Gastrocnemius medialis (tissue), 4 donors: ENCODE results near the gene PDXDC1.

Source experiments
- CTCF ChIP-seq, 5 experiments: fragments of 450-650 bp in 3 of 5; fragments of 200-600 bp in 2 of 5; sonication (generic) in 2 of 5; IDR thresholded peaks in 4 of 5; conservative IDR thresholded peaks in 1 of 5; 1 replicate in 4 of 5; 2 replicates in 1 of 5; pipeline ENCODE4 v1.5.1; 2016 to 2019; ENCODE audit warnings: antibody characterized with exemption in 5 of 5, mild to moderate bottlenecking in 3 of 5, moderate library complexity in 3 of 5
- POLR2A ChIP-seq, 2 donors: fragments of 450-650 bp; IDR thresholded peaks; one replicate each; pipeline ENCODE4 v1.6.1; 2017; ENCODE audit warnings: antibody characterized with exemption in 2 of 2, mild to moderate bottlenecking in 2 of 2, moderate library complexity in 2 of 2

- TF ChIP-seq CTCF (IDR thresholded peaks at IDR 0.05 in 4 of 5, conservative IDR thresholded peaks at IDR 0.05 in 1 of 5) (no peak), POLR2A (IDR thresholded peaks at IDR 0.05) (no peak)
These were observed 69.5 kb downstream of the PDXDC1 start for GRCh38 chr16:15044286-15044685.
